ENCODE measurements around the gene TMEM271.
A peak's percentile ranks its signal among the peaks of the same experiment; 100 is the strongest.

The TMEM271 gene

GRCh38 chr4:575281-576141 lies 584 bp downstream of the TMEM271 start:
- TF ChIP-seq ZFP30 (CRISPR knock-in tag; IDR thresholded peaks at IDR 0.05) = no peak
- no peak for TF ChIP-seq ESRRG (CRISPR knock-in tag; IDR thresholded peaks at IDR 0.05)
- no peak for TF ChIP-seq TCF4 (CRISPR knock-in tag; IDR thresholded peaks at IDR 0.05; ENCODE audit: borderline replicate concordance)
- TF ChIP-seq CSDC2 (CRISPR knock-in tag; IDR thresholded peaks at IDR 0.05) = no peak
- TF ChIP-seq ISL1 (CRISPR knock-in tag; IDR thresholded peaks at IDR 0.05) = no peak
- TF ChIP-seq ZC3H10 (CRISPR knock-in tag; IDR thresholded peaks at IDR 0.05) = no peak
- peak; percentile 66 for ATAC-seq

GRCh38 chr4:574346-575161 lies 1.5 kb downstream of the TMEM271 start:
- TF ChIP-seq BACH2 (CRISPR knock-in tag; IDR thresholded peaks at IDR 0.05; ENCODE audit: borderline replicate concordance) (no peak), CSDC2 (CRISPR knock-in tag; IDR thresholded peaks at IDR 0.05) (no peak), ZC3H10 (CRISPR knock-in tag; IDR thresholded peaks at IDR 0.05) (no peak)
- ATAC-seq = no peak

GRCh38 chr4:573122-573892 lies 2.8 kb downstream of the TMEM271 start:
- no peak for ATAC-seq
- TF ChIP-seq CREB5 (CRISPR knock-in tag; IDR thresholded peaks at IDR 0.05; ENCODE audit: low read depth) (no peak), GLIS3 (CRISPR knock-in tag; IDR thresholded peaks at IDR 0.05) (no peak), TCF4 (CRISPR knock-in tag; IDR thresholded peaks at IDR 0.05; ENCODE audit: borderline replicate concordance) (no peak), RARB (CRISPR knock-in tag; IDR thresholded peaks at IDR 0.05) (no peak), ZNF8 (CRISPR knock-in tag; IDR thresholded peaks at IDR 0.05) (no peak), CSDC2 (CRISPR knock-in tag; IDR thresholded peaks at IDR 0.05) (no peak), ESRRG (CRISPR knock-in tag; IDR thresholded peaks at IDR 0.05) (no peak), PPARA (CRISPR knock-in tag; IDR thresholded peaks at IDR 0.05; ENCODE audit: borderline replicate concordance) (no peak), OSR1 (CRISPR knock-in tag; IDR thresholded peaks at IDR 0.05) (no peak), CSRNP3 (CRISPR knock-in tag; IDR thresholded peaks at IDR 0.05) (no peak), ZFP30 (CRISPR knock-in tag; IDR thresholded peaks at IDR 0.05) (no peak), ZFP3 (CRISPR knock-in tag; IDR thresholded peaks at IDR 0.05) (no peak), PATZ1 (CRISPR knock-in tag; IDR thresholded peaks at IDR 0.05; ENCODE audit: borderline replicate concordance) (no peak), POU6F1 (CRISPR knock-in tag; IDR thresholded peaks at IDR 0.05; ENCODE audit: borderline replicate concordance, low read depth) (no peak), ZC3H10 (CRISPR knock-in tag; IDR thresholded peaks at IDR 0.05) (no peak)

GRCh38 chr4:572594-572993 lies 3.5 kb downstream of the TMEM271 start:
- no peak for ATAC-seq
- TF ChIP-seq GLIS3 (CRISPR knock-in tag; IDR thresholded peaks at IDR 0.05) = no peak
- TF ChIP-seq CSRNP3 (CRISPR knock-in tag; IDR thresholded peaks at IDR 0.05) = no peak
- no peak for TF ChIP-seq CSDC2 (CRISPR knock-in tag; IDR thresholded peaks at IDR 0.05)

Data from SK-N-SH treated with all-trans-retinoic acid at 6 μM for 48 hours (cell line).